Activated CD4-positive, alpha-beta memory T cell treated with anti-CD3 and anti-CD28 coated beads, Interleukin-2, amount 10 ng/mL, durations not matched to agents 7 days and 5 days (primary cell): ENCODE data around the gene SV2C. TPM values are rescaled to one million over a fixed set of nuclear protein-coding genes. Genes with fewer than 3 reads are reported as not detected.
"Not testable (repeated sequence)": the region's sequence is repeated elsewhere in the genome, so short reads cannot be mapped to it uniquely, and the experiment has no call there.

ENCODE experiments used
- CTCF ChIA-PET: fragments of 350-600 bp; sonication (Branson Sonifier 250); formaldehyde crosslinking; loops from one replicate; lab custom pipeline; 2021; ENCODE audit warnings: antibody characterized with exemption, inconsistent platforms; lab: Charles Lee
- POLR2A ChIA-PET: fragments of 350-600 bp; sonication (Branson Sonifier 250); formaldehyde crosslinking; loops from one replicate; lab custom pipeline; 2021; ENCODE audit warnings: antibody characterized with exemption; lab: Charles Lee
- DNase-seq: peaks from one replicate; pipeline ENCODE4 v3.0.0-alpha.2; 2020
- H3K27ac Mint-ChIP-seq: one replicate; pipeline ENCODE4 v1.8.0; 2021; ENCODE audit warnings: mild to moderate bottlenecking, mixed read lengths
- H3K27me3 Mint-ChIP-seq: one replicate; pipeline ENCODE4 v1.8.0; 2021; ENCODE audit warnings: mixed read lengths
- H3K36me3 Mint-ChIP-seq: one replicate; pipeline ENCODE4 v1.8.0; 2021; ENCODE audit warnings: low read depth, mixed read lengths
- H3K4me1 Mint-ChIP-seq: one replicate; pipeline ENCODE4 v1.8.0; 2021; ENCODE audit warnings: mixed read lengths
- H3K4me3 Mint-ChIP-seq: one replicate; pipeline ENCODE4 v1.8.0; 2021; ENCODE audit warnings: mild to moderate bottlenecking, mixed read lengths
- H3K9me3 Mint-ChIP-seq: one replicate; pipeline ENCODE4 v1.8.0; 2021; ENCODE audit warnings: mixed read lengths
- total RNA-seq, 2 experiments: library from RNA; stranded (reverse); gene quantifications; one replicate each; pipeline ENCODE4 v1.2.3, GENCODE V29; 2021

The SV2C gene
- total RNA-seq, 2 experiments from 2014 or later = 0.28 to 0.33 TPM

DNA sequence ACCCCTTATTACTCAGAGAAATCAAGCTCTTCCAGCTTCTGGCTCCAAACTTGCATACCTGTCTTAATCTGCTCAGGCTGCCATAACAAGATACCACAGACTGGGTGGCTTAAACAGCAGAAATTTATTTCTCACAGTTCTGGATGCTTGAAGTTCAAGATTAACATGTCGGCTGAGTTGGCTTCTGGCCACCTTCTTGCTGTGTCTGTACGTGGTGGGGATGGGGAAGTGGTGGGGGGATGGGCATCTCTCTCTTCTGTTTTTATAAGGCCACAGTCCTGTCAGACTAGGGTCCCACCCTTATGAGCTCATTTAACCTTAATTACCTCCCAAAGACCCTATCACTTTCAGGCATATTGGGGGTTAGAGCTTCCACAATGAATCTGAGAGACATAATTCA is 140.5 kb downstream of the SV2C start:
- Mint-ChIP-seq H3K4me3 (no peak overlapping the region), H3K4me1 (no peaks in the 10 kb centered on the region), H3K36me3 (no peaks in the 10 kb centered on the region), H3K27me3 (no peaks in the 10 kb centered on the region), H3K9me3 (peaks cover 2% of the 10 kb centered on the region), H3K27ac (no peak overlapping the region)
- DNase-seq = no peak
- CTCF ChIA-PET = interaction anchor here (1.9 kb wide), 1 partner anchor 15 kb away, joined by 4 read pairs; no protein-coding TSS in a partner anchor
- POLR2A ChIA-PET = no interaction called here

DNA sequence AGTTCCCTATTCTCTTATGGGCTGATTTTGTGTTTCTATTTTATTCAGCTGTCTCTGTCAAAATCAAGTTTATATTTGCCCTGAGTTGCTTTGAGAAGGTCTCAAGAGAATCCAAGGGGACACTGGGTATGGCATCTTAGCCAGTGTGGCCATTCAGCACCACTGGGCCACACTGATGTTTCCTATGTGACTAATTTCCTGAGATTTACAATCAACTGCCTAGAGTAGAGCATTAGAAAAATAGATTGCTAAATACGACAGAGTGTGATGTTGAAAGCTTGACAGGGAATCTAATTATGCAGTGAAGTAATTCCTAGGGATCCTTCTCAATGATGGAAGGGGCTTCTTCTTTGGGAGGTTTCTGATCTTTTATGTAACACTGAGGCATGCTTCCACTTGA is 141.7 kb downstream of the SV2C start:
- ChIA-PET POLR2A (no interaction called here), CTCF (no interaction called here)
- peaks cover 1% of the 10 kb centered on the region for H3K9me3 Mint-ChIP-seq
- H3K4me3 Mint-ChIP-seq = no peak overlapping the region
- no peaks in the 10 kb centered on the region for H3K4me1 Mint-ChIP-seq
- no peaks in the 10 kb centered on the region for H3K36me3 Mint-ChIP-seq
- DNase-seq = no peak
- no peaks in the 10 kb centered on the region for H3K27me3 Mint-ChIP-seq
- no peak overlapping the region for H3K27ac Mint-ChIP-seq

GRCh38 chr5:76225336-76225735 is 142.2 kb downstream of the SV2C start:
- ChIA-PET POLR2A (no interaction called here), CTCF (no interaction called here)
- Mint-ChIP-seq H3K9me3 (peaks cover 5% of the 10 kb centered on the region), H3K4me1 (no peaks in the 10 kb centered on the region), H3K36me3 (no peaks in the 10 kb centered on the region), H3K27me3 (no peaks in the 10 kb centered on the region), H3K27ac (no peak overlapping the region), H3K4me3 (no peak overlapping the region)
- no peak for DNase-seq

DNA sequence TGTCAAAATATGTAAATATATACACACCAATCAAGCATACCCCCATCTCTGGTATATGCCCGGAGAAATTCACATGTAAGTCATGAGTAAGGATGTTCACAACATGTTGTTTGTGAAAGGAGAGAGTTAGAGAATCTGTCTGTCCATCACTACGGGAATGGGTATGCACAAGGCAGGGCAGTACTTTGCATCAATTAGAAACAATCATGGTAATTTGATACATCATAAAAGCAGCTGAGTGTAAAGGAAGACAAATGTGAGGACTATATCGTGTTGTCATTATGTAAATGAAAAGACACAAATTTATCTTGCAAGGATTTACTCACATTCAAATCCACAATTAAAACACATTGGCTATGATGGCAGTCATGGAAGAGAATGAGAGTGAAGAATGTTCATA is 146.7 kb downstream of the SV2C start:
- no peak for DNase-seq
- Mint-ChIP-seq H3K9me3 (peaks cover 5% of the 10 kb centered on the region), H3K4me1 (no peaks in the 10 kb centered on the region), H3K27ac (no peak overlapping the region), H3K36me3 (no peaks in the 10 kb centered on the region), H3K4me3 (no peak overlapping the region), H3K27me3 (peaks cover 3% of the 10 kb centered on the region)
- ChIA-PET POLR2A (no interaction called here), CTCF (no interaction called here)

GRCh38 chr5:76230711-76231285 is 147.6 kb downstream of the SV2C start:
- H3K4me1 Mint-ChIP-seq = no peaks in the 10 kb centered on the region
- no peak for DNase-seq
- H3K9me3 Mint-ChIP-seq = peaks cover 5% of the 10 kb centered on the region

GRCh38 chr5:76234665-76235064 is 151.5 kb downstream of the SV2C start:
- Mint-ChIP-seq H3K36me3 (no peaks in the 10 kb centered on the region), H3K27me3 (peaks cover 14% of the 10 kb centered on the region), H3K27ac (no peak overlapping the region), H3K4me3 (no peak overlapping the region), H3K4me1 (no peaks in the 10 kb centered on the region), H3K9me3 (peaks cover 8% of the 10 kb centered on the region)
- CTCF ChIA-PET = interaction anchor here (1.9 kb wide), 1 partner anchor 26 kb away, joined by 5 read pairs; no protein-coding TSS in a partner anchor
- no peak for DNase-seq
- POLR2A ChIA-PET = no interaction called here

More at GRCh38 chr5:76230711-76231285, 147.6 kb downstream of the SV2C start:
- H3K27ac Mint-ChIP-seq = no peak overlapping the region
- CTCF ChIA-PET = no interaction called here
- no peaks in the 10 kb centered on the region for H3K36me3 Mint-ChIP-seq
- POLR2A ChIA-PET = no interaction called here
- peaks cover 3% of the 10 kb centered on the region for H3K27me3 Mint-ChIP-seq
- H3K4me3 Mint-ChIP-seq = no peak overlapping the region

GRCh38 chr5:76236684-76237083 is 153.5 kb downstream of the SV2C start:
- ChIA-PET CTCF (interaction anchor here (1.3 kb wide), 1 partner anchor 10 kb away, joined by 5 read pairs; no protein-coding TSS in a partner anchor), POLR2A (no interaction called here)
- no peak for DNase-seq
- peaks cover 2% of the 10 kb centered on the region for H3K9me3 Mint-ChIP-seq
- no peaks in the 10 kb centered on the region for H3K4me1 Mint-ChIP-seq
- H3K4me3 Mint-ChIP-seq = no peak overlapping the region
- H3K27me3 Mint-ChIP-seq = peaks cover 14% of the 10 kb centered on the region
- H3K27ac Mint-ChIP-seq = no peak overlapping the region
- H3K36me3 Mint-ChIP-seq = no peaks in the 10 kb centered on the region

DNA sequence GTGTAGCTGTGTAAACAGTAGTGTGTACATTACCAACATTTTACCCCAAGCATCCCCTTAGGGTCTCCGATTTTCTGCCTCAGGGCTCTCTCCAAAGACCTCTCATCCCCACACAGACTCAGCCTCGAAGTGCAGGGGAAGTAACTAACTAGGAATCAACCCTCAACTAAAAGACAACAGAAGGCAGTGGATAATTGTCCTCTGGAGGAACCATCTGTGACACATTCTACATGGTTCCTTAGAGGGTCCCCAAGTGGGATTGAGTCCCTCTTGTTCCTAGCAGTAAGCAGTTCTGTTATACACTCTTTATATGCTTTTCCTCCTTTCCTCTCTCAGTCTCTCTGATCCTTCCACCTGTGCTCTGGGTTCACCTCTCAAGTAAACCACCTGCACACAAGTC is 157.2 kb downstream of the SV2C start:
- Mint-ChIP-seq H3K4me1 (peaks cover 1% of the 10 kb centered on the region), H3K36me3 (no peaks in the 10 kb centered on the region), H3K4me3 (no peak overlapping the region), H3K27ac (no peak overlapping the region), H3K27me3 (peaks cover 11% of the 10 kb centered on the region), H3K9me3 (peaks cover 2% of the 10 kb centered on the region)
- DNase-seq = no peak
- POLR2A ChIA-PET = no interaction called here
- CTCF ChIA-PET = no interaction called here

DNA sequence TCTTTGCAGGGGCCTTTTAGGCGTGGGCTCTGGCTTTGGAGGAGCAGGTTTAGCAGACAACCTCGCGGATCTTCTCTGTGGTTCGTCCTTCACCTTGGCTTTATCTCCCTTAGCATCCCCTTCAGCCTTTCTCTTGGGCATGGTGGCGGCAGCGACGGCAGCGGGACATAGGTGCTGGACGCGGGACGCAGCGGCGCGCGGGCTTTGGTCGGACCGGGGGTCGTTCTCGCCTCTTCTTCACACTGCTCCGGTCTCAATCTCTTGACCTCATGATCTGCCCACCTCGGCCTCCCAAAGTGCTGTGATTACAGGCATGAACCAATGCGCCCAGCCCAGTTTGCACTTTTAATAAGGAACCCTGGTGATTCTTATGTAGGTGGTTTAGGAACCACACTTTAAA is 159.0 kb downstream of the SV2C start:
- H3K27me3 Mint-ChIP-seq = peaks cover 11% of the 10 kb centered on the region
- H3K36me3 Mint-ChIP-seq, POLR2A ChIA-PET, H3K4me3 Mint-ChIP-seq, CTCF ChIA-PET, H3K4me1 Mint-ChIP-seq, DNase-seq, H3K27ac Mint-ChIP-seq, H3K9me3 Mint-ChIP-seq: not testable (repeated sequence)

DNA sequence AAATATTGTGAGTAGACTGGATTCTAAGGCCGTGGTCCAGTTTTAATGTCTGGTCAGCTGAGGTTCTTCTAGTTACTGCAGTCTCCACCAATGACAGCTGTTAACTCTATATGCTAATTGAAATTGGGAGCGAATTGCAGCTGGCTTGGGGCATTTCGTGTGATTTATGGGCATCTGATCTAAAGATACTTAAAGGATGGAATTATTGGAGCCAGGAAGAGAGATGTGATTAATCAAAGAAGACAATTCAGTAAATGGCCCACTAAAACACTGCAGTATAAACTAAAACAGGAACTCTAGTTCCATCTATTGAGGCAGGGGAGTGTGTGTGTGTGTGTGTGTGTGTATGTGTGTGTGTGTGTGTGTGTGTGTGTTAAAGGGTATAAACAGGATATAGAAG is 162.4 kb downstream of the SV2C start:
- H3K4me1 Mint-ChIP-seq = peaks cover 1% of the 10 kb centered on the region
- peaks cover 4% of the 10 kb centered on the region for H3K27me3 Mint-ChIP-seq
- H3K36me3 Mint-ChIP-seq = no peaks in the 10 kb centered on the region
- ChIA-PET CTCF (no interaction called here), POLR2A (no interaction called here)
- H3K4me3 Mint-ChIP-seq = no peak overlapping the region
- no peaks in the 10 kb centered on the region for H3K9me3 Mint-ChIP-seq
- H3K27ac Mint-ChIP-seq = no peak overlapping the region
- no peak for DNase-seq

DNA sequence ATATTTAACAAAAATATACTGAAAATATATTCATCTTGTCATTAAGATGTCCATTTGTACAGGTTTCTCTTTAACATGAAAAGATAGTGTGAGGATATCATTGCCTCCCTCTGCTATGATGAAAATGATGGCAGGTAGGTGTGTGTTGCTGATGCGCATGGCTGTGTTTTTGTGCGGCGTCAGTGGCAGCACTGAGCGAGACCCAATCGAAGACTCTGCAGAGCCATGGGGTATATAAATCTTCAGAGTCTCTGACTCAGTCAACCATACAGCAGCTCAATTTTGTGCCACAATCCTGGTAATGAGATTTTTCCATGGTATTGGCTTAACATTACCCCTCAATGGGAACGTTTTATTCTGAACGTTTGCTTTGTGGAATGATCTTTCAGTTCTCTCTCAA is 166.4 kb downstream of the SV2C start:
- POLR2A ChIA-PET = no interaction called here
- peaks cover 13% of the 10 kb centered on the region for H3K27me3 Mint-ChIP-seq
- H3K9me3 Mint-ChIP-seq = no peaks in the 10 kb centered on the region
- H3K4me3 Mint-ChIP-seq = no peak overlapping the region
- CTCF ChIA-PET = no interaction called here
- no peak overlapping the region for H3K27ac Mint-ChIP-seq
- H3K4me1 Mint-ChIP-seq = no peaks in the 10 kb centered on the region
- DNase-seq = no peak
- H3K36me3 Mint-ChIP-seq = no peaks in the 10 kb centered on the region

- CTCF ChIA-PET = no interaction called here
- Mint-ChIP-seq H3K36me3 (no peaks in the 10 kb centered on the region), H3K9me3 (no peaks in the 10 kb centered on the region), H3K27me3 (peaks cover 16% of the 10 kb centered on the region), H3K4me3 (no peak overlapping the region), H3K27ac (no peak overlapping the region), H3K4me1 (no peaks in the 10 kb centered on the region)
- POLR2A ChIA-PET = no interaction called here
- DNase-seq = no peak
These were observed 167.3 kb downstream of the SV2C start for GRCh38 chr5:76250463-76250862.

GRCh38 chr5:76251656-76252055 is 168.5 kb downstream of the SV2C start:
- DNase-seq = no peak
- H3K36me3 Mint-ChIP-seq = no peaks in the 10 kb centered on the region
- peaks cover 8% of the 10 kb centered on the region for H3K4me1 Mint-ChIP-seq
- H3K4me3 Mint-ChIP-seq = no peak overlapping the region
- peaks cover 19% of the 10 kb centered on the region for H3K27me3 Mint-ChIP-seq
- CTCF ChIA-PET = interaction anchor here (0.7 kb wide), 1 partner anchor 74 kb away, joined by 5 read pairs; no protein-coding TSS in a partner anchor
- POLR2A ChIA-PET = no interaction called here
- H3K9me3 Mint-ChIP-seq = no peaks in the 10 kb centered on the region
- H3K27ac Mint-ChIP-seq = no peak overlapping the region

GRCh38 chr5:76252437-76252836 is 169.3 kb downstream of the SV2C start:
- Mint-ChIP-seq H3K27me3 (peaks cover 19% of the 10 kb centered on the region), H3K36me3 (no peaks in the 10 kb centered on the region), H3K4me1 (peaks cover 10% of the 10 kb centered on the region), H3K9me3 (no peaks in the 10 kb centered on the region), H3K27ac (no peak overlapping the region), H3K4me3 (no peak overlapping the region)
- no peak for DNase-seq
- CTCF ChIA-PET = no interaction called here
- POLR2A ChIA-PET = no interaction called here
